Panc1 (cell line): ENCODE measurements around the gene NPHP4. TPM values are rescaled to one million over a fixed set of nuclear protein-coding genes. Genes with fewer than 3 reads are reported as not detected.

Source experiments
- ATAC-seq: fragments of 200-7000 bp; cut with Tn5 transposase; 2 replicates; pipeline ENCODE4 v1.9.1; 2020; ENCODE audit warnings: mild to moderate bottlenecking, moderate library complexity
- BruUV-seq: library from RNA; stranded (reverse); fragments of 400-500 nt; replicated peaks from 2 replicates; lab custom pipeline; 2021; lab: Mats Ljungman, UMichigan
- CTCF ChIA-PET: fragments of 300-600 bp; sonication (Branson Sonifier 250); formaldehyde crosslinking; loops from one replicate; lab custom pipeline; 2022; ENCODE audit warnings: antibody characterized with exemption; lab: Charles Lee
- POLR2A ChIA-PET: fragments of 300-600 bp; sonication (Branson Sonifier 250); formaldehyde crosslinking; loops from one replicate; lab custom pipeline; 2022; ENCODE audit warnings: antibody characterized with exemption; lab: Charles Lee
- DNase-seq: peaks from one replicate; pipeline ENCODE4 v3.0.0-alpha.2; 2010; ENCODE audit warnings: low read depth, low spot score
- H3K27ac ChIP-seq: 2 replicates; pipeline ENCODE4 v1.5.1; 2011; ENCODE audit warnings: mild to moderate bottlenecking, low read length, inconsistent platforms
- H3K27me3 ChIP-seq: fragments of 200-500 bp; sonication (Bioruptor generic); 2 replicates; pipeline ENCODE4 v1.6.0; 2014; ENCODE audit warnings: low read length, inconsistent platforms; ENCODE audit not compliant: control insufficient read depth, insufficient read depth
- H3K36me3 ChIP-seq: fragments of 200-500 bp; sonication (Bioruptor generic); 2 replicates; pipeline ENCODE4 v1.5.1; 2014; ENCODE audit warnings: inconsistent platforms, mild to moderate bottlenecking, low read length, moderate library complexity; ENCODE audit not compliant: control insufficient read depth, insufficient read depth
- H3K4me1 ChIP-seq: 2 replicates; pipeline ENCODE4 v1.5.1; 2011; ENCODE audit warnings: inconsistent platforms, mild to moderate bottlenecking, low read length, moderate library complexity; ENCODE audit not compliant: control insufficient read depth, insufficient read depth
- H3K4me3 ChIP-seq, 2 experiments: 2 replicates each; pipeline ENCODE4 v1.5.1; 2011 to 2012; ENCODE audit warnings: low read depth in 2 of 2, low read length in 2 of 2, mild to moderate bottlenecking in 2 of 2, inconsistent platforms in 1 of 2, moderate library complexity in 1 of 2
- H3K9me3 ChIP-seq: fragments of 200-500 bp; sonication (Bioruptor generic); 2 replicates; pipeline ENCODE4 v1.5.1; 2014; ENCODE audit warnings: low read depth, mild to moderate bottlenecking, inconsistent platforms, low read length, moderate library complexity; ENCODE audit not compliant: control insufficient read depth, insufficient read depth
- POLR2AphosphoS5 ChIP-seq: IDR thresholded peaks from 2 replicates; pipeline ENCODE4 v1.6.1; 2012; ENCODE audit warnings: mild to moderate bottlenecking, low read depth, low read length, moderate library complexity
- SIN3A ChIP-seq: IDR thresholded peaks from 2 replicates; pipeline ENCODE4 v1.6.1; 2012; ENCODE audit warnings: low read depth, mild to moderate bottlenecking, low read length, moderate library complexity, borderline replicate concordance; ENCODE audit not compliant: insufficient read depth
- TCF7L2 ChIP-seq: IDR thresholded peaks from 2 replicates; pipeline ENCODE4 v1.6.1; 2011; ENCODE audit warnings: mild to moderate bottlenecking, low read depth, low read length, inconsistent platforms
- in situ Hi-C: cut with HindIII; loops from 2 replicates; pipeline ENCODE4 v1.10.0; 2016; ENCODE audit warnings: low sequenced_read_pairs, low pct_unique_long_range_greater_than_20kb
- intact Hi-C: fragments of 100-400 bp; cut with micrococcal nuclease; formaldehyde crosslinking; loops from one replicate; pipeline ENCODE4 v1.10.0; 2022; ENCODE audit not compliant: unreplicated experiment
- total RNA-seq: library from RNA; stranded (reverse); gene quantifications from one replicate; pipeline ENCODE4 v1.2.1, GENCODE V29; 2021; ENCODE audit not compliant: unreplicated experiment
- TF ChIP-seq, protein P1 (sequence below), 2 experiments: IDR thresholded peaks; 2 replicates each; pipeline ENCODE4 v1.6.1; 2011 to 2012; ENCODE audit warnings: low read depth in 2 of 2, control low read depth in 1 of 2, low read length in 1 of 2, mild to moderate bottlenecking in 1 of 2, moderate library complexity in 1 of 2; ENCODE audit not compliant: insufficient read depth in 1 of 2
- TF ChIP-seq, protein P2 (sequence below): fragments of 450-650 bp; IDR thresholded peaks from 2 replicates; pipeline ENCODE4 v1.5.1; 2017; ENCODE audit warnings: mild to moderate bottlenecking

Gene NPHP4
- total RNA-seq, 1 experiment from 2014 or later = 20.1 TPM

DNA sequence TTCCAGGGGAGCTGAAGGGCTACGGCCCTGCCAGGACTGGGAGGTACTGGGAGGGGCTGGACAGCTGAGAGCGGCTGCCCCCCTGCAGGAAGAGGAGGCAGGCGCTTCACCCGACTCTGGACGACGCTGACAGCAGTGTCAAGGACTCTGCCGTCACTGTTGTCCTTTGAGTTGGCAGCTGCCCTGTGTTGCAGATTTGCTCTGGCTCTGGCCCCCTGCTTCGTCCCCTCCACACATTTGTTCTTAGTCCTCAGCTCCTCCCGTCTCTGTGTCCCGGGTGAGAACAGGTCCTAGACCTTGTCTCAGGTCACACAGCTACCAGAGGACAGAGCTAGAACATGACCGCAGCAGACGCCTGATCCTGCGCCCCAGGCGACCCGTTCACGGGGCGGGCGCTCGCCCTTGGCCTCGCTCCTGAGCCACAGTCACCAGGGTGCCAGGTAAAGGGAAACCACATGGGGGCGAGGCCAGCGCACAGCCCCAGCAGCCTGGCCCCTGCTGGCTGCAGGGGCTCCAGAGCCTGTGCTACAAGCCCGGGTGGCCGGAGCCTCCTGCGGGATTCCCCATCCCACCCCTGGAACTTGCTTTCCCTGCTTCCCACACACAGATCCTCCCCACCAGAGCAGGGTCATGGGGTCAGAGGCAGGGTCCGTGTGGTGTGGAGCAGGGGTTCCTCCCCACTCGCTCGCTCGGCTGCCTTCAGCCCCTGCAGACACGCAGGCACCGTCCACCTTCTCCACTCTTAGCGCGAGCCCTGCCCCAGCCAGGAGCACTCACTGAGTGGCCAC lies 10.7 kb upstream of the NPHP4 start:
- in situ Hi-C loops = no loop called here
- TF ChIP-seq SIN3A (no peak), POLR2AphosphoS5 (no peak), TCF7L2 (no peak)
- TF ChIP-seq, protein P1, sequence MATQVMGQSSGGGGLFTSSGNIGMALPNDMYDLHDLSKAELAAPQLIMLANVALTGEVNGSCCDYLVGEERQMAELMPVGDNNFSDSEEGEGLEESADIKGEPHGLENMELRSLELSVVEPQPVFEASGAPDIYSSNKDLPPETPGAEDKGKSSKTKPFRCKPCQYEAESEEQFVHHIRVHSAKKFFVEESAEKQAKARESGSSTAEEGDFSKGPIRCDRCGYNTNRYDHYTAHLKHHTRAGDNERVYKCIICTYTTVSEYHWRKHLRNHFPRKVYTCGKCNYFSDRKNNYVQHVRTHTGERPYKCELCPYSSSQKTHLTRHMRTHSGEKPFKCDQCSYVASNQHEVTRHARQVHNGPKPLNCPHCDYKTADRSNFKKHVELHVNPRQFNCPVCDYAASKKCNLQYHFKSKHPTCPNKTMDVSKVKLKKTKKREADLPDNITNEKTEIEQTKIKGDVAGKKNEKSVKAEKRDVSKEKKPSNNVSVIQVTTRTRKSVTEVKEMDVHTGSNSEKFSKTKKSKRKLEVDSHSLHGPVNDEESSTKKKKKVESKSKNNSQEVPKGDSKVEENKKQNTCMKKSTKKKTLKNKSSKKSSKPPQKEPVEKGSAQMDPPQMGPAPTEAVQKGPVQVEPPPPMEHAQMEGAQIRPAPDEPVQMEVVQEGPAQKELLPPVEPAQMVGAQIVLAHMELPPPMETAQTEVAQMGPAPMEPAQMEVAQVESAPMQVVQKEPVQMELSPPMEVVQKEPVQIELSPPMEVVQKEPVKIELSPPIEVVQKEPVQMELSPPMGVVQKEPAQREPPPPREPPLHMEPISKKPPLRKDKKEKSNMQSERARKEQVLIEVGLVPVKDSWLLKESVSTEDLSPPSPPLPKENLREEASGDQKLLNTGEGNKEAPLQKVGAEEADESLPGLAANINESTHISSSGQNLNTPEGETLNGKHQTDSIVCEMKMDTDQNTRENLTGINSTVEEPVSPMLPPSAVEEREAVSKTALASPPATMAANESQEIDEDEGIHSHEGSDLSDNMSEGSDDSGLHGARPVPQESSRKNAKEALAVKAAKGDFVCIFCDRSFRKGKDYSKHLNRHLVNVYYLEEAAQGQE (IDR thresholded peaks at IDR 0.05; ENCODE audit: insufficient read depth in 1 of 2, low read depth in 2 of 2, low read length in 1 of 2) = no peak
- TF ChIP-seq, protein P2, sequence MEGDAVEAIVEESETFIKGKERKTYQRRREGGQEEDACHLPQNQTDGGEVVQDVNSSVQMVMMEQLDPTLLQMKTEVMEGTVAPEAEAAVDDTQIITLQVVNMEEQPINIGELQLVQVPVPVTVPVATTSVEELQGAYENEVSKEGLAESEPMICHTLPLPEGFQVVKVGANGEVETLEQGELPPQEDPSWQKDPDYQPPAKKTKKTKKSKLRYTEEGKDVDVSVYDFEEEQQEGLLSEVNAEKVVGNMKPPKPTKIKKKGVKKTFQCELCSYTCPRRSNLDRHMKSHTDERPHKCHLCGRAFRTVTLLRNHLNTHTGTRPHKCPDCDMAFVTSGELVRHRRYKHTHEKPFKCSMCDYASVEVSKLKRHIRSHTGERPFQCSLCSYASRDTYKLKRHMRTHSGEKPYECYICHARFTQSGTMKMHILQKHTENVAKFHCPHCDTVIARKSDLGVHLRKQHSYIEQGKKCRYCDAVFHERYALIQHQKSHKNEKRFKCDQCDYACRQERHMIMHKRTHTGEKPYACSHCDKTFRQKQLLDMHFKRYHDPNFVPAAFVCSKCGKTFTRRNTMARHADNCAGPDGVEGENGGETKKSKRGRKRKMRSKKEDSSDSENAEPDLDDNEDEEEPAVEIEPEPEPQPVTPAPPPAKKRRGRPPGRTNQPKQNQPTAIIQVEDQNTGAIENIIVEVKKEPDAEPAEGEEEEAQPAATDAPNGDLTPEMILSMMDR = no peak; the same call in 1 of the 2 replicates
- Histone ChIP-seq H3K36me3 (no peaks in the 10 kb centered on the region), H3K27me3 (no peaks in the 10 kb centered on the region), H3K9me3 (no peaks in the 10 kb centered on the region), H3K4me3 (no peak overlapping the region), H3K27ac (no peak overlapping the region), H3K4me1 (peaks cover 5% of the 10 kb centered on the region; the same call in 1 of the 2 replicates)
- POLR2A ChIA-PET = interaction anchor here (0.5 kb wide), 1 partner anchor 207 kb away, joined by 3 read pairs; no protein-coding TSS in a partner anchor
- intact Hi-C loops = no loop called here
- no TSS peak for BruUV-seq
- CTCF ChIA-PET = interaction anchor here (1.3 kb wide), 1 partner anchor 32 kb away, joined by 3 read pairs; no protein-coding TSS in a partner anchor
- DNase-seq (no peak), ATAC-seq (peak; percentile 34)

DNA sequence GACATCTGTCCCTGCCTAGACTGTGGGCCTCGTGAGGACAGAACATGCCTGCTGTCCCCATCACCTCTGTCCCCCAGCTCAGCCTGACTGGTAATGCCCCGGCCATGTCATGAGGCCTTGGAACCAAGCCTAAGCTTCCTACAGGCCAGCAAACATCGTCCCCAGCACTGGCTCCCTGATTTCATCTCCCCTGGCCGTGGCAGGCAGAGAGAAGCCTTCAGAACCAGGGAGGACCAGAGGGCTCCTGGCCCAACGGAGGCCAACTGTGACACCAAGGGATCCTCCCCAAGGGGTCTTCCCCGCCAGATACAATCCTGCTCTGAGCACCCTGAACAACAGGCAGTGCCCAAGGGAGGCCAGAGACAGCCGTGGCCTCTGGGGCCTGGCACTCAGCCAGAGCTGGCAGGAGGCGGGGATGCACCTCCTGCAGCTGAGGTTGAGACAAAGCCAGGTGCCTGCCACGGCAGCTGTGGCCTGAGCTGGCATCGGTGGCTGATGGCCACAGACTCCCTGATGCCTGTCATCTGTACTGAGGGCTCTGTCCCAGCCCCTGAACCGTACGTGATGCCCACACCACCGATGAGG lies 9.9 kb upstream of the NPHP4 start:
- Histone ChIP-seq H3K9me3 (no peaks in the 10 kb centered on the region), H3K36me3 (no peaks in the 10 kb centered on the region), H3K4me1 (peaks cover 5% of the 10 kb centered on the region; the same call in 1 of the 2 replicates), H3K27me3 (no peaks in the 10 kb centered on the region), H3K4me3 (no peak overlapping the region), H3K27ac (no peak overlapping the region)
- intact Hi-C loops (no loop called here), in situ Hi-C loops (no loop called here)
- TF ChIP-seq POLR2AphosphoS5 = no peak
- TF ChIP-seq, protein P2 = no peak
- DNase-seq (no peak), ATAC-seq (peak; percentile 20; the same call in 1 of the 2 replicates)
- ChIA-PET POLR2A (no interaction called here), CTCF (interaction anchor here (1.3 kb wide), 1 partner anchor 33 kb away, joined by 3 read pairs; no protein-coding TSS in a partner anchor)
- BruUV-seq = no TSS peak
